ENCODE results near the gene ZBTB44.
"Not testable (repeated sequence)": the region's sequence is repeated elsewhere in the genome, so short reads cannot be mapped to it uniquely, and the experiment has no call there.

The ZBTB44 gene

DNA sequence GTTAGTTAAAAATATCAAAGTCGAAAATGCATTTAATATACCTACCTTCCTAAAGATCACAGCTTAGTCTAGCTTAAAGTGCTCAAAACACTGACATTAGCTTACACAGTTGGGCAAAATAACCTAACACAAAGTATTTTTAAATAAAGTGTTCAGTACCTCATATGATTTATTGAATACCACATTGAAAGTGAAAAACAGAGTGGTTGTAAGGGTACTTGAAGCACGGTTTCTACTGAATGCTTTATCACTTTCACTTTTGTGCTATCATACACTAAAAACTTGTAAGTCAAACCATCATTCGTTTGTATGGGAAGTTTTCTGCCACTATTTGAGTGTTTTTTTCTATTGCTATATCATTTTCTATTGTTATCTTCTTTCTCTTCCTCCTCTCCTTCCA lies 36.6 kb downstream of the ZBTB44 start:
- no peaks in the 10 kb centered on the region for H3K27me3 ChIP-seq (ENCODE audit: control insufficient read depth, insufficient read depth, low read length)
- no peaks in the 10 kb centered on the region for H3K4me1 ChIP-seq (ENCODE audit: control insufficient read depth, insufficient read depth, low read length)
- no peaks in the 10 kb centered on the region; the same call in 1 of the 2 replicates for H3K36me3 ChIP-seq (ENCODE audit: control insufficient read depth, insufficient read depth, low read length)
- no peaks in the 10 kb centered on the region for H3K9me3 ChIP-seq (ENCODE audit: control insufficient read depth, insufficient read depth, low read depth, low read length)
- no peak overlapping the region for H3K27ac ChIP-seq (ENCODE audit: low read depth, low read length)
- no peak overlapping the region for H3K4me3 ChIP-seq (ENCODE audit: low read depth, low read length)
- H3K9ac ChIP-seq (ENCODE audit: low read length), result no peak overlapping the region

DNA sequence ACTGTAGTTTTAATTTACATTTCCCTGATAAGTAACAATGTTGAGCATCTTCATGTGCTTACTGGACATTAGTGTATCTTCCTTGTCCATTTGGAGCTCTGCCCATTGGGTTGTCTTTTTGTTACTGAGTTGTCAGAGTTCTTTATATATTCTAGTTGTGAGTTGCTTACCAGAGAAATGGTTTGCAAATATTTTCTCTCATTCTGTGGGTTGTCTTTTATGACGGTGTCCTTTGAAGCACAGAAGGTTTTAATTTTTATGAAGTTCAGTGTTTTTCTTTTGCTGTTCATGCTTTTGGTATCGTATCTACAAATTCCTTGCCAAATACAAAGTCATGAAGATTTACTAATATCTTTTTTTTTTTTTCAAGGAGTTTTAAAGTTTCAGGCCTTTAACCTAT lies 42.4 kb downstream of the ZBTB44 start:
- Histone ChIP-seq H3K27me3 (ENCODE audit: control insufficient read depth, insufficient read depth, low read length) (no peaks in the 10 kb centered on the region), H3K4me3 (ENCODE audit: low read depth, low read length) (no peak overlapping the region), H3K4me1 (ENCODE audit: control insufficient read depth, insufficient read depth, low read length) (no peaks in the 10 kb centered on the region), H3K36me3 (ENCODE audit: control insufficient read depth, insufficient read depth, low read length) (peaks cover 4% of the 10 kb centered on the region; the same call in 1 of the 2 replicates), H3K9me3 (ENCODE audit: control insufficient read depth, insufficient read depth, low read depth, low read length) (no peaks in the 10 kb centered on the region), H3K9ac (ENCODE audit: low read length) (no peak overlapping the region), H3K27ac (ENCODE audit: low read depth, low read length) (no peak overlapping the region)

DNA sequence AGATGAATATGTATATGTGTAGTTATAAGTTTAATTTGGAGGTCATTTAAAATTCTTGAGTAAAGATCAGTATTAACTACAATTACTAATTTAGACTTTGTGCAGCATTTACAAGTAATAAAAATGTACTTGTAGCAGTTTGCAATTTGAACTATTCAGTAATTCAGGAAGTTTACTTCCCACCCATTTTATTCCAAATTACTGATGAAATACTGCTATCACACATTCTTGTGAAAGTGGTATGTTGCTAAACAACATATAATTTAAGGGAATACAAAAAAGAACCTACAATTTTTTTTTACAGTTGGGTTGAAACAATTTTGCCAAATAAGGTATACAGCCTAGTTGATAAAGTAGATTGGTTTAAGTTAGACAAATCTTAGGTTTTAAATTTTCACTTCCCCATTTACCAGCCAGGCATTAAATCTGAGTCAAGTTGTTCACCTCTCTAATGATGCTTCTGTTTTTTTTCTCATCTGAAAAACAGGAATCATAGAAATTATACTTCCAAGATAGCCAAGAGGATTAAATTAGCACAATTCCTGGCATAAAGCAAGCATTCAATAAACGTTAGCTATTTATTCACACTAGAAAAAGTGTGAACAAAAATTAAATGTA lies 45.3 kb downstream of the ZBTB44 start:
- Histone ChIP-seq H3K27me3 (ENCODE audit: control insufficient read depth, insufficient read depth, low read length) (no peaks in the 10 kb centered on the region), H3K9me3 (ENCODE audit: control insufficient read depth, insufficient read depth, low read depth, low read length) (no peaks in the 10 kb centered on the region), H3K4me3 (ENCODE audit: low read depth, low read length) (no peak overlapping the region), H3K4me1 (ENCODE audit: control insufficient read depth, insufficient read depth, low read length) (no peaks in the 10 kb centered on the region; the same call in 1 of the 2 replicates), H3K27ac (ENCODE audit: low read depth, low read length) (no peak overlapping the region), H3K9ac (ENCODE audit: low read length) (no peak overlapping the region), H3K36me3 (ENCODE audit: control insufficient read depth, insufficient read depth, low read length) (peaks cover 13% of the 10 kb centered on the region; the same call in 1 of the 2 replicates)

DNA sequence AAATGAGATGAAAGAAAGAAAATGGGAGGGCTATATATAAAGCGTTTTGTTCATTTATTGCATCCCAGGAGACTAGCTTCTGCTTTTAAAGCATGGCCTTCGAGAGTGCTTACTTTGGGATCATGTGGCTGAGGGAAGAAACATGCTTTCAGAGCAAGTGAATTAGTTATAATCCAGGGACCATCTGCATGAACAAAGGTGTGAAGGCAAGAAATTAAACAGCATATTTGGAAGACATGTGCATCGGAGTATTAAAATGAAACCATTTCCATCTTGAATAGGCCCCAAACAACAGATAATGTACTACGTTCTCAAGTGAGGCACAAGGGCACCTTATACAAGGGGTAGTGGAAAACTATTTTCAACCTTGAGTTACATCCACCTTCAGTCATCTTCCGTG lies 51.4 kb downstream of the ZBTB44 start:
- Histone ChIP-seq H3K9ac (ENCODE audit: low read length) (no peak overlapping the region), H3K27ac (ENCODE audit: low read depth, low read length) (no peak overlapping the region), H3K4me3 (ENCODE audit: low read depth, low read length) (no peak overlapping the region), H3K36me3 (ENCODE audit: control insufficient read depth, insufficient read depth, low read length) (peaks cover 33% of the 10 kb centered on the region), H3K4me1 (ENCODE audit: control insufficient read depth, insufficient read depth, low read length) (no peaks in the 10 kb centered on the region; the same call in 1 of the 2 replicates), H3K27me3 (ENCODE audit: control insufficient read depth, insufficient read depth, low read length) (no peaks in the 10 kb centered on the region), H3K9me3 (ENCODE audit: control insufficient read depth, insufficient read depth, low read depth, low read length) (no peaks in the 10 kb centered on the region)

DNA sequence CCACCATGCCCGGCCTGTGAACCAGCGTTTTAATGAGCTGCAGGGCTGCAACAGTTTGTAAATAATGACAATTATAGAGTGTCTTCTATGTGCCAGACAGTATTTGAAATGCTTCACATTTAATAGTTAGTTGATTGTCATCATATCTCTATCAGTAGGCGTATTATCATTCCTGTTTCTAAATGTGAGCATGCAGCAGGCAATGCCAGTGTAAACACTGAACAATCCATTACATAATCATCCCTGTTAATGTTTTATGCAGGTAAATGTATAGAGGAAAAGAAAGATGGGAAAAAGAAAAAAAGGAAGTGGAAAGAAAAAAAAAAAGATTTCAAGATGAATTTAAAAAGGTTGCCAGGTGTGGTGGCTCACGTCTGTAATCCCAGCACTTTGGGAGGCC lies 52.3 kb downstream of the ZBTB44 start:
- Histone ChIP-seq H3K36me3 (ENCODE audit: control insufficient read depth, insufficient read depth, low read length) (peaks cover 35% of the 10 kb centered on the region), H3K9me3 (ENCODE audit: control insufficient read depth, insufficient read depth, low read depth, low read length) (no peaks in the 10 kb centered on the region)

DNA sequence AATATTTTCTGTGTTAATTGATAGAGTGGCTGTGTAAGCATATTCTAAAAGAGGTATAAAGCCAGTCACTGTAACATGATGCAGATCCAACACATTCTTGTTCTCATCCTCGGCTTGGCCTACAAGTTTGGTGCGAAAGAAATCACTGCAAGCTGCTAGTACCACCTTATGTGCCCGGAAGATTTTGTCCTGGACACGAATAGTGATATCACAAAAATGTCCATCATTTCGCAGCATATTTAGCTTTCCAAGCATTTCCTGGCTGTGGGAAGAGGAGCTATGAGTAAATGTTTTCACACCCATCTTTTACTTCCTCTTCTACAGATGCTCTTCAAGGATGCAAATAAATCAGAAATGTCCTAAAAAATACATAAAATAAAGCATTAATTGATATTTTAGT lies 53.1 kb downstream of the ZBTB44 start:
- H3K9me3 ChIP-seq (ENCODE audit: control insufficient read depth, insufficient read depth, low read depth, low read length), result no peaks in the 10 kb centered on the region
- no peak overlapping the region for H3K4me3 ChIP-seq (ENCODE audit: low read depth, low read length)
- no peak overlapping the region for H3K9ac ChIP-seq (ENCODE audit: low read length)
- H3K4me1 ChIP-seq (ENCODE audit: control insufficient read depth, insufficient read depth, low read length), result no peaks in the 10 kb centered on the region; the same call in 1 of the 2 replicates
- peaks cover 30% of the 10 kb centered on the region for H3K36me3 ChIP-seq (ENCODE audit: control insufficient read depth, insufficient read depth, low read length)
- H3K27ac ChIP-seq (ENCODE audit: low read depth, low read length), result no peak overlapping the region
- no peaks in the 10 kb centered on the region for H3K27me3 ChIP-seq (ENCODE audit: control insufficient read depth, insufficient read depth, low read length)

More for the DNA sequence above, 52.3 kb downstream of the ZBTB44 start:
- Histone ChIP-seq H3K4me1 (ENCODE audit: control insufficient read depth, insufficient read depth, low read length) (no peaks in the 10 kb centered on the region; the same call in 1 of the 2 replicates), H3K27ac (ENCODE audit: low read depth, low read length) (no peak overlapping the region), H3K4me3 (ENCODE audit: low read depth, low read length) (no peak overlapping the region), H3K27me3 (ENCODE audit: control insufficient read depth, insufficient read depth, low read length) (no peaks in the 10 kb centered on the region), H3K9ac (ENCODE audit: low read length) (no peak overlapping the region)

DNA sequence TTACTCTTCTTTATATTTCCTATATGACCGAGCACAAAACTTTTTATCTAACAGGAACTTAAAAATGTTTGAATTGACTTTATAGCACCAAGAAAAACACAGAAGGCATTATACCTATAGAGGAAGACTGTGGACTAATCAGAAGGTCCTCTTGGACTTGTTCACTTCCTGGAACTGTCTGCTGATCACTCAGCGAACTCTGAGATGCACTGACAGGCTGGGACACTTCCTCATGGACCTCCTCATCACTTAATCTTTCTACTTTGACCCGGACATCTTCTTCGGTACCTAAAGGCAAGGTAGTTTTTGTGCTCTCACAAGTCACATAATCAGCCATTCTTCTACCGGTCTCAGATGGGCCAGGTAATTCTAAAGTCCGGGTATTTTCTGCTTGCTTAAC lies 54.0 kb downstream of the ZBTB44 start:
- Histone ChIP-seq H3K4me3 (ENCODE audit: low read depth, low read length) (no peak overlapping the region), H3K27ac (ENCODE audit: low read depth, low read length) (no peak overlapping the region), H3K27me3 (ENCODE audit: control insufficient read depth, insufficient read depth, low read length) (no peaks in the 10 kb centered on the region), H3K9ac (ENCODE audit: low read length) (no peak overlapping the region), H3K9me3 (ENCODE audit: control insufficient read depth, insufficient read depth, low read depth, low read length) (no peaks in the 10 kb centered on the region), H3K36me3 (ENCODE audit: control insufficient read depth, insufficient read depth, low read length) (peaks cover 29% of the 10 kb centered on the region), H3K4me1 (ENCODE audit: control insufficient read depth, insufficient read depth, low read length) (no peaks in the 10 kb centered on the region; the same call in 1 of the 2 replicates)

DNA sequence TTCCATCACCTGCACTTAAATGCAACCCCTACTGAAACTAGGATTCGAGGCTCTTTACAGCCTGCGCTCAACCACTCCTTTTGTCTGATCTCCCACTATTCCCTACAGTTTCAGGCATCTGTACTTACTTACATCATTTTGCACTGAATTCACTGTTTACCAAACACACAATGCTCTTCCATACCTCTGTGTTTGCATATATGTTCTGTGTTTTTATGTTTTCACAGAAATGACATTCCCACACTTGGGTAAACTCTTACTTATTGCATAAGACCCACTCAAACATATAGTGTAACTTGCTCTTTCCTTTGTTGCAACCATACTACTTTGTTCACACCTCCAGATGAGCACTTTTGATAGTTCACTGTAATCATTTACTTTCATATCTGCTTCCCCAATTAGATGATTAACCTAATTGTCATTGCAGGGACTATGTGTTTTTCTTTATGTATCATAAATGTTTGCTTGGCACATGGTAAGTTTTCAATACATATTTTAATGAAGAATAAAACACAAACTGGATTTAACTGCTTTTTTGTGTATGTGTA lies 54.6 kb downstream of the ZBTB44 start:
- Histone ChIP-seq H3K9me3 (ENCODE audit: control insufficient read depth, insufficient read depth, low read depth, low read length) (no peaks in the 10 kb centered on the region), H3K27ac (ENCODE audit: low read depth, low read length) (no peak overlapping the region), H3K36me3 (ENCODE audit: control insufficient read depth, insufficient read depth, low read length) (peaks cover 26% of the 10 kb centered on the region), H3K27me3 (ENCODE audit: control insufficient read depth, insufficient read depth, low read length) (no peaks in the 10 kb centered on the region), H3K4me3 (ENCODE audit: low read depth, low read length) (no peak overlapping the region), H3K9ac (ENCODE audit: low read length) (no peak overlapping the region), H3K4me1 (ENCODE audit: control insufficient read depth, insufficient read depth, low read length) (no peaks in the 10 kb centered on the region)

DNA sequence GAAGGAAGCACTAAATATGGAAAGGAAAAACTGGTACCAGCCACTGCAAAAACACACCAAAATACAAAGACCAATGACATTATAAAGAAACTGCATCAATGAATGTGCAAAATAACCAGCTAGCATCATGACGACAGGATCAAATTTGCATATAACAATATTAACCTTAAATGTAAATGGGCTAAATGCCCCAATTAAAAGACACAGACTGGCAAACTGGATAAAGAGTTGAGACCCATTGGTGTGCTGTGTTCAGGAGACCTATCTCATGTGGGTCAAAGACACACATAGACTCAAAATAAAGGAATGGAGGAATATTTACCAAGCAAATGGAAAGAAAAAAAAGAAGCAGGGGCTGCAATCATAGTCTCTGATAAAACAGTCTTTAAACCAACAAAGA lies 63.0 kb downstream of the ZBTB44 start:
- H3K9me3 ChIP-seq (ENCODE audit: control insufficient read depth, insufficient read depth, low read depth, low read length); H3K27me3 ChIP-seq (ENCODE audit: control insufficient read depth, insufficient read depth, low read length); H3K4me3 ChIP-seq (ENCODE audit: low read depth, low read length); H3K4me1 ChIP-seq (ENCODE audit: control insufficient read depth, insufficient read depth, low read length); H3K36me3 ChIP-seq (ENCODE audit: control insufficient read depth, insufficient read depth, low read length); H3K27ac ChIP-seq (ENCODE audit: low read depth, low read length); H3K9ac ChIP-seq (ENCODE audit: low read length): not testable (repeated sequence)

DNA sequence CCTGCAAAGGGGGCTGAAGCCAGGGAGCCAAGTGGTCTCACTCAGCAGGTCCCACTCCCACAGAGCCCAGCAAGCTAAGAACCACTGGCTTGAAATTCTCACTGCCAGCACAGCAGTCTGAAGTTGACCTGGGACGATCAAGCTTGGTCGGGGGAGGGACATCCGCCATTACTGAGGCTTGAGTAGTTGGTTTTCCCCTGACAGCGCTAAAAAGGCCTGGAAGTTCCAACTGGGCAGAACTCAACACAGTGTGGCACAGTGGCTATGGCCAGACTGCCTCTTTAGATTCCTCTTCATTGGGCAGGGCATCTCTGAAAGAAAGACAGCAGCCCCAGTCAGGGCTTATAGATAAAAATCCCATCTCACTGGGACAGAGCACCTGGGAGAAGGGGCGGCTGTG lies 64.8 kb downstream of the ZBTB44 start:
- not testable (repeated sequence) for H3K36me3 ChIP-seq (ENCODE audit: control insufficient read depth, insufficient read depth, low read length); H3K9me3 ChIP-seq (ENCODE audit: control insufficient read depth, insufficient read depth, low read depth, low read length); H3K9ac ChIP-seq (ENCODE audit: low read length); H3K27me3 ChIP-seq (ENCODE audit: control insufficient read depth, insufficient read depth, low read length); H3K27ac ChIP-seq (ENCODE audit: low read depth, low read length); H3K4me3 ChIP-seq (ENCODE audit: low read depth, low read length); H3K4me1 ChIP-seq (ENCODE audit: control insufficient read depth, insufficient read depth, low read length)

DNA sequence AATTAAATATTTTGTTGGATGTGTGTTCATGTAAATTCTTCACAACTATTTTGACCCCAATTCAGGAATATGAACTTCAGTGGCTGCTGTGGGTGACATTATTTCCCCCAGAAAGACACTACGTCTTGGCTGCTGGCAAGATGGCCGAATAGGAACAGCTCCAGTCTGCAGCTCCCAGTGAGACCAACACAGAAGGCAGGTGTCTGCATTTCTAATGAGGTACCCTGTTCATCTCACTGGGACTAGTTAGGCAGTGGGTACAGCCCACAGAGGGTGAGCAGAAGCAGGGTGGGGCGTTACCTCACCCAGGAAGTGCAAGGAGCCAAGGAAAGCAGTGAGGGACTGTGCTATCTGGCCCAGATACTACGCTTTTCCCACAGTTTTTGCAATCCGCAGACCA lies 65.3 kb downstream of the ZBTB44 start:
- no peak overlapping the region for H3K4me3 ChIP-seq (ENCODE audit: low read depth, low read length)
- no peak overlapping the region for H3K27ac ChIP-seq (ENCODE audit: low read depth, low read length)
- 0 out of 2 replicates have a peak, but pooled peaks cover 6% of the 10 kb centered on the region for H3K4me1 ChIP-seq (ENCODE audit: control insufficient read depth, insufficient read depth, low read length)
- H3K36me3 ChIP-seq (ENCODE audit: control insufficient read depth, insufficient read depth, low read length), result no peaks in the 10 kb centered on the region; the same call in 1 of the 2 replicates
- H3K27me3 ChIP-seq (ENCODE audit: control insufficient read depth, insufficient read depth, low read length), result no peaks in the 10 kb centered on the region
- H3K9me3 ChIP-seq (ENCODE audit: control insufficient read depth, insufficient read depth, low read depth, low read length), result no peaks in the 10 kb centered on the region
- no peak overlapping the region for H3K9ac ChIP-seq (ENCODE audit: low read length)

All from HUES6 (cell line).